Peyer's patch (tissue), 4 donors: ENCODE results near the gene TRAF2. TPM values are rescaled to one million over a fixed set of nuclear protein-coding genes. Genes with fewer than 3 reads are reported as not detected.

Source experiments
- DNase-seq, 3 donors: peaks; one replicate each; pipeline ENCODE4 v3.0.0-alpha.2; 2017 to 2019
- H3K27ac ChIP-seq, 4 donors: fragments of 200-600 bp; sonication (generic); one replicate each; pipeline ENCODE4 v1.5.1; 2016 to 2019
- H3K27me3 ChIP-seq, 2 donors: fragments of 200-600 bp; sonication (generic); one replicate each; pipeline ENCODE4 v1.5.1; 2019
- H3K36me3 ChIP-seq, 3 donors: fragments of 200-600 bp; sonication (generic); one replicate each; pipeline ENCODE4 v1.5.1; 2016 to 2019
- H3K4me1 ChIP-seq, 4 donors: fragments of 200-600 bp; sonication (generic); one replicate each; pipeline ENCODE4 v1.5.1; 2016 to 2019
- H3K4me3 ChIP-seq, 4 donors: fragments of 200-600 bp; sonication (generic); 1 replicate in 3 of 4; 2 replicates in 1 of 4; pipeline ENCODE4 v1.5.1; 2016 to 2019; ENCODE audit warnings: mild to moderate bottlenecking in 1 of 4
- H3K9me3 ChIP-seq, 4 donors: fragments of 200-600 bp; sonication (generic); one replicate each; pipeline ENCODE4 v1.5.1; 2016 to 2019; ENCODE audit warnings: mild to moderate bottlenecking in 1 of 4
- CTCF ChIP-seq, 6 experiments: fragments of 450-650 bp in 4 of 6; fragments of 200-600 bp in 2 of 6; sonication (generic) in 1 of 6; IDR thresholded peaks; one replicate each; pipeline ENCODE4 v1.5.1; 2017 to 2019; ENCODE audit warnings: antibody characterized with exemption in 6 of 6, mild to moderate bottlenecking in 3 of 6, moderate library complexity in 1 of 6
- POLR2A ChIP-seq, 2 donors: fragments of 450-650 bp; IDR thresholded peaks; one replicate each; pipeline ENCODE4 v1.5.1; 2017; ENCODE audit warnings: antibody characterized with exemption in 2 of 2, mild to moderate bottlenecking in 2 of 2, moderate library complexity in 2 of 2
- total RNA-seq, 4 donors: library from RNA; depleted of rRNA; stranded (reverse); fragments of >200 nt; gene quantifications; one replicate each; pipeline ENCODE4 v1.1.0, GENCODE V29; 2016

TRAF2 gene
- total RNA-seq, 4 donors from 2014 or later = 17.5 to 75.1 (median 22.2) TPM

- Histone ChIP-seq H3K4me3 (no peak overlapping the region), H3K36me3 (peaks cover 0 to 23% (median 0%) of the 10 kb centered on the region in 3 donors), H3K27me3 (no peaks in the 10 kb centered on the region), H3K27ac (no peak overlapping the region), H3K9me3 (no peaks in the 10 kb centered on the region), H3K4me1 (no peaks in the 10 kb centered on the region)
- TF ChIP-seq POLR2A (IDR thresholded peaks at IDR 0.05) (no peak), CTCF (IDR thresholded peaks at IDR 0.05) (no peak)
- no peak for DNase-seq
These were observed 50.4 kb downstream of the TRAF2 start for GRCh38 chr9:136936645-136937170.

- Histone ChIP-seq H3K36me3 (peaks cover 0 to 30% (median 0%) of the 10 kb centered on the region in 3 donors), H3K27ac (peak overlapping the region in 1 of 4 donors; percentile 14), H3K27me3 (no peaks in the 10 kb centered on the region), H3K9me3 (no peaks in the 10 kb centered on the region), H3K4me3 (no peak overlapping the region), H3K4me1 (peaks cover 0 to 2% (median 0%) of the 10 kb centered on the region in 4 donors)
- DNase-seq = peak in 1 of 3 donors; percentile 25
- TF ChIP-seq CTCF (IDR thresholded peaks at IDR 0.05) = no peak
- no peak for TF ChIP-seq POLR2A (IDR thresholded peaks at IDR 0.05)
These were observed 51.1 kb downstream of the TRAF2 start for GRCh38 chr9:136937186-136938001.

- H3K27me3 ChIP-seq = no peaks in the 10 kb centered on the region
- peaks cover 0 to 14% (median 8%) of the 10 kb centered on the region in 4 donors for H3K4me1 ChIP-seq
- H3K4me3 ChIP-seq = no peak overlapping the region
- peaks cover 0 to 37% (median 0%) of the 10 kb centered on the region in 3 donors for H3K36me3 ChIP-seq
- H3K9me3 ChIP-seq = no peaks in the 10 kb centered on the region
- TF ChIP-seq POLR2A (IDR thresholded peaks at IDR 0.05) (no peak), CTCF (IDR thresholded peaks at IDR 0.05) (no peak)
- DNase-seq = no peak
- no peak overlapping the region for H3K27ac ChIP-seq
These were observed 53.2 kb downstream of the TRAF2 start for GRCh38 chr9:136939431-136939995.

- Histone ChIP-seq H3K36me3 (peaks cover 0 to 37% (median 0%) of the 10 kb centered on the region in 3 donors), H3K4me3 (no peak overlapping the region), H3K27me3 (no peaks in the 10 kb centered on the region), H3K4me1 (peaks cover 0 to 18% (median 8%) of the 10 kb centered on the region in 4 donors), H3K27ac (no peak overlapping the region), H3K9me3 (no peaks in the 10 kb centered on the region)
- DNase-seq = no peak
- TF ChIP-seq POLR2A (IDR thresholded peaks at IDR 0.05) (no peak), CTCF (IDR thresholded peaks at IDR 0.05) (no peak)
These were observed 53.7 kb downstream of the TRAF2 start for GRCh38 chr9:136939996-136940525.

- H3K9me3 ChIP-seq = no peaks in the 10 kb centered on the region
- peaks cover 0 to 37% (median 0%) of the 10 kb centered on the region in 3 donors for H3K36me3 ChIP-seq
- H3K27me3 ChIP-seq = no peaks in the 10 kb centered on the region
- H3K4me3 ChIP-seq = no peak overlapping the region
- H3K4me1 ChIP-seq = peaks cover 0 to 18% (median 8%) of the 10 kb centered on the region in 4 donors
- TF ChIP-seq CTCF (IDR thresholded peaks at IDR 0.05) = no peak
- no peak for TF ChIP-seq POLR2A (IDR thresholded peaks at IDR 0.05)
- H3K27ac ChIP-seq = no peak overlapping the region
- no peak for DNase-seq
These were observed 54.4 kb downstream of the TRAF2 start for GRCh38 chr9:136940526-136941230.
